KMS-11 (cell line): Measurements from ENCODE around the gene C19orf25.
A peak's percentile ranks its signal among the peaks of the same experiment; 100 is the strongest.

ENCODE experiments used
- H2AFZ ChIP-seq: fragments of 200-600 bp; sonication (generic); 2 replicates; pipeline ENCODE4 v1.6.1; 2016; ENCODE audit warnings: antibody characterized with exemption, mixed run types, low read depth
- H3K27ac ChIP-seq: fragments of 200-600 bp; sonication (generic); 2 replicates; pipeline ENCODE4 v1.6.1; 2016; ENCODE audit warnings: mild to moderate bottlenecking, mixed run types
- H3K27me3 ChIP-seq: fragments of 200-600 bp; sonication (generic); 2 replicates; pipeline ENCODE4 v1.6.1; 2017; ENCODE audit warnings: mild to moderate bottlenecking, low read depth, mixed run types, moderate library complexity; ENCODE audit not compliant: insufficient read depth
- H3K36me3 ChIP-seq: fragments of 200-600 bp; sonication (generic); 2 replicates; pipeline ENCODE4 v1.6.1; 2017; ENCODE audit warnings: mild to moderate bottlenecking, mixed run types; ENCODE audit not compliant: insufficient read depth
- H3K4me1 ChIP-seq: fragments of 200-600 bp; sonication (generic); 2 replicates; pipeline ENCODE4 v1.6.1; 2016; ENCODE audit warnings: mild to moderate bottlenecking, low read depth, mixed run types; ENCODE audit not compliant: poor library complexity, severe bottlenecking
- H3K4me2 ChIP-seq: fragments of 200-600 bp; sonication (generic); 2 replicates; pipeline ENCODE4 v1.7.0; 2016; ENCODE audit warnings: mild to moderate bottlenecking, mixed run types
- H3K4me3 ChIP-seq: fragments of 200-600 bp; sonication (generic); IDR thresholded peaks from 2 replicates; pipeline ENCODE4 v1.6.1; 2017; ENCODE audit warnings: low read depth, low read length, mixed read lengths; ENCODE audit not compliant: insufficient read depth
- H3K79me2 ChIP-seq: fragments of 200-600 bp; sonication (generic); 2 replicates; pipeline ENCODE4 v1.6.1; 2016; ENCODE audit warnings: low read depth, mixed run types; ENCODE audit not compliant: insufficient read depth
- H3K9ac ChIP-seq: fragments of 200-600 bp; sonication (generic); 2 replicates; pipeline ENCODE4 v1.6.1; 2016; ENCODE audit warnings: mild to moderate bottlenecking, mixed run types
- H4K20me1 ChIP-seq: fragments of 200-600 bp; sonication (generic); 2 replicates; pipeline ENCODE4 v1.6.1; 2016; ENCODE audit warnings: mild to moderate bottlenecking, mixed run types; ENCODE audit not compliant: insufficient read depth
- TF ChIP-seq, protein P1 (sequence below): fragments of 200-600 bp; sonication (generic); conservative IDR thresholded peaks from 2 replicates; pipeline ENCODE4 v1.6.1; 2017; ENCODE audit warnings: low read depth, mild to moderate bottlenecking, antibody characterized with exemption, low read length, moderate library complexity, mixed read lengths

The C19orf25 gene

DNA sequence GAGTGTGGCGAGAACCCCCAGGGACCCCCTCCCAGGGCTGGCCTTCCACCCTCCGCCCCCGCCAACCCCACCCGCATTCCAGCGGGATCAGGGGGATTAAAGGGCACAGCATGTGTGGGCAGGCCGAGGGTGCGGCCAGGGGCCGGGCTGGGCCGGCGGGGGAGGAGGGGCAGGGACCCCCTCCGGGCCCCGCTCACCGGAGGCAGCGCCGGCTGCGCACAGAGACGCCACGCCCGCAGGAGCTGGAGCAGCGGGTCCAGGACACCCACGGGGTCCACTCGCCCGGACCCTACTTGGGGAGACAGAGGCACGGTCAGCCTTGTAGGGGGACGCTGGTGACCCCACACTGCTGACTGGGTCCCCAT is 31.4 kb upstream of the C19orf25 start:
- Histone ChIP-seq H3K27ac (no peak overlapping the region), H3K27me3 (peaks cover 53% of the 10 kb centered on the region), H3K4me3 (no peak overlapping the region), H3K4me2 (no peak overlapping the region), H3K9ac (no peak overlapping the region), H3K4me1 (peaks cover 6% of the 10 kb centered on the region), H2AFZ (no peak overlapping the region), H3K79me2 (no peaks in the 10 kb centered on the region), H3K36me3 (no peaks in the 10 kb centered on the region), H4K20me1 (no peaks in the 10 kb centered on the region)
- TF ChIP-seq, protein P1, sequence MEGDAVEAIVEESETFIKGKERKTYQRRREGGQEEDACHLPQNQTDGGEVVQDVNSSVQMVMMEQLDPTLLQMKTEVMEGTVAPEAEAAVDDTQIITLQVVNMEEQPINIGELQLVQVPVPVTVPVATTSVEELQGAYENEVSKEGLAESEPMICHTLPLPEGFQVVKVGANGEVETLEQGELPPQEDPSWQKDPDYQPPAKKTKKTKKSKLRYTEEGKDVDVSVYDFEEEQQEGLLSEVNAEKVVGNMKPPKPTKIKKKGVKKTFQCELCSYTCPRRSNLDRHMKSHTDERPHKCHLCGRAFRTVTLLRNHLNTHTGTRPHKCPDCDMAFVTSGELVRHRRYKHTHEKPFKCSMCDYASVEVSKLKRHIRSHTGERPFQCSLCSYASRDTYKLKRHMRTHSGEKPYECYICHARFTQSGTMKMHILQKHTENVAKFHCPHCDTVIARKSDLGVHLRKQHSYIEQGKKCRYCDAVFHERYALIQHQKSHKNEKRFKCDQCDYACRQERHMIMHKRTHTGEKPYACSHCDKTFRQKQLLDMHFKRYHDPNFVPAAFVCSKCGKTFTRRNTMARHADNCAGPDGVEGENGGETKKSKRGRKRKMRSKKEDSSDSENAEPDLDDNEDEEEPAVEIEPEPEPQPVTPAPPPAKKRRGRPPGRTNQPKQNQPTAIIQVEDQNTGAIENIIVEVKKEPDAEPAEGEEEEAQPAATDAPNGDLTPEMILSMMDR: no peak

DNA sequence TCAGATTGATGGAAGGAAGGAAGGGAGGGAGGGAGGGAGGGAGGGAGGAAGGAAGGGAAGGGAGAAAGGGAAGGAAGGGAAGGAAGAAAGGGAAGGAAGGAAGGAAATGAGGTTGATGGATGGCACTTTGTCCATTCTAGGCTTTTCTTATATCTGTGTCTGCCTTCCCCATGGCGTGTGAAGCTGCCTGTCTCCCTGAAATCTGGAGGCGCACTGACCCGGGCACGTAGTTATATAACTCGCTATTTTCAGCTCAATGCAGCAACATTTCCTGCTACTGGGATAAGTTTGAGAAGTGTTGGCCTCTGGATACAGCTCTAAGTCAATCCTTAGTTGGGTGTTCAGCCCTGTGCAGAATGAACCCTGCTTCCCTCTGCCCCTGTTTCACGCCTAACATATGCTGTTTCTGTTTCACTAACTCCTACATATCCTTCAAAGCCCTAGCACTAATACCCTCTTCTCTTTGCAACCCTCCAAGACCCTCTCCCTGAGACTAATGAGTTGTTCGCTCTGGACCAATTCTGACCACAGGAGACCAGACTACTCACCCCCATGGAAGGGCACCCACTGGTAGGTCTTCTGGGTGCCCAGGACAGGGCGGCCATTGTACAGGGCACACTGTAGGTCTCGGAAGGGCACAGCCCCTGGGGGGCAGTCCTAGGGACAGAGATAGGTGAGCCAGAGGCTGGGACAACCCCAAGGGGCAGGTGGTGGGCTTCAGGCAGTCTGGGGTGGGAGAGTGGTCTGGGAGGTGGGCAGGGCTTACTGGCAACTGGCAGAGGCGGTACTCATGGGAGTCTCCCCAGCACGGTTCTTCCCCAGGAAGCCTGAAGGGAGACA is 30.8 kb upstream of the C19orf25 start:
- Histone ChIP-seq H3K4me2 (no peak overlapping the region), H3K27ac (no peak overlapping the region), H3K4me1 (peaks cover 6% of the 10 kb centered on the region), H3K36me3 (no peaks in the 10 kb centered on the region), H3K79me2 (no peaks in the 10 kb centered on the region), H3K27me3 (peaks cover 56% of the 10 kb centered on the region), H2AFZ (no peak overlapping the region), H3K9ac (no peak overlapping the region), H3K4me3 (no peak overlapping the region), H4K20me1 (no peaks in the 10 kb centered on the region)
- TF ChIP-seq, protein P1: no peak

DNA sequence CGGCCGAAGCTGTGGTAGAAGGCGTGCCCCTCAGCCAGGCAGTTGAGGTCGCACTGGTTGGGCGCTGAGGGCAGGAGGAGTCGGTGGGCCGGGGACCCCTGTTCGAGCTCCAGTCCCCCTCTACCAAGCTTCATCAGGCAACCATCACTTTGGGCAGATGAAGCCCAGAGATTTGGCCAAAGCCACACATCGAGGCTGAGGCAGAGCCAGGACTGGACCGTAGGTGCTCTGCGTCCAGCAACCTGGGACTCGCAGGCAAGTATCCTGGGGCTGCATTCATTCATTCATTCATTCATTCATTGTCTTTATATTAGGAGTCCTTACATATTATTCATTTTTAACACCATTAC is 29.5 kb upstream of the C19orf25 start:
- Histone ChIP-seq H3K4me1 (peaks cover 6% of the 10 kb centered on the region), H3K27ac (no peak overlapping the region), H2AFZ (no peak overlapping the region; the same call in 1 of the 2 replicates), H4K20me1 (no peaks in the 10 kb centered on the region), H3K4me3 (no peak overlapping the region), H3K4me2 (no peak overlapping the region), H3K27me3 (peaks cover 68% of the 10 kb centered on the region), H3K79me2 (no peaks in the 10 kb centered on the region), H3K9ac (no peak overlapping the region), H3K36me3 (no peaks in the 10 kb centered on the region)
- TF ChIP-seq, protein P1: no peak

- H2AFZ ChIP-seq: peak overlapping the region; percentile 59; the same call in 1 of the 2 replicates
- peaks cover 6% of the 10 kb centered on the region for H3K4me1 ChIP-seq
- peak overlapping the region; percentile 45; the same call in 1 of the 2 replicates for H3K4me2 ChIP-seq
- H3K27ac ChIP-seq: no peak overlapping the region
- peaks cover 72% of the 10 kb centered on the region for H3K27me3 ChIP-seq
- H4K20me1 ChIP-seq: no peaks in the 10 kb centered on the region
- H3K9ac ChIP-seq: no peak overlapping the region
- H3K36me3 ChIP-seq: no peaks in the 10 kb centered on the region
- H3K79me2 ChIP-seq: no peaks in the 10 kb centered on the region
- no peak overlapping the region for H3K4me3 ChIP-seq
- TF ChIP-seq, protein P1: no peak
Measured at GRCh38 chr19:1507763-1508506, 28.9 kb upstream of the C19orf25 start.
